GM21576 (cell line): ENCODE measurements around the gene LAMA2.

Experiments used
- ATAC-seq: cut with Tn5 transposase; IDR thresholded peaks from one replicate; pipeline ENCODE4 v1.9.1; 2021; ENCODE audit warnings: mild to moderate bottlenecking, moderate library complexity; ENCODE audit not compliant: unreplicated experiment

The LAMA2 gene

GRCh38 chr6:129416337-129416990, 533.5 kb downstream of the LAMA2 start:
- ATAC-seq, result no peak

- no peak for ATAC-seq
These were observed 534.6 kb downstream of the LAMA2 start for GRCh38 chr6:129417416-129418086.

- ATAC-seq, result no peak
These were observed 536.4 kb downstream of the LAMA2 start for GRCh38 chr6:129419324-129419723.

- no peak for ATAC-seq
These were observed 543.4 kb downstream of the LAMA2 start for GRCh38 chr6:129426343-129426742.

- ATAC-seq, result no peak
These were observed 547.0 kb downstream of the LAMA2 start for GRCh38 chr6:129429956-129430355.

GRCh38 chr6:129432738-129433137, 549.8 kb downstream of the LAMA2 start:
- ATAC-seq, result no peak

GRCh38 chr6:129434091-129434490, 551.2 kb downstream of the LAMA2 start:
- ATAC-seq, result no peak

- ATAC-seq, result no peak
These were observed 557.8 kb downstream of the LAMA2 start for GRCh38 chr6:129440691-129441090.

- no peak for ATAC-seq
These were observed 561.7 kb downstream of the LAMA2 start for GRCh38 chr6:129444683-129445082.

GRCh38 chr6:129446272-129447197, 563.6 kb downstream of the LAMA2 start:
- no peak for ATAC-seq

GRCh38 chr6:129447198-129447565, 564.2 kb downstream of the LAMA2 start:
- no peak for ATAC-seq

- peak; percentile 100 for ATAC-seq
These were observed 566.0 kb downstream of the LAMA2 start for GRCh38 chr6:129448965-129449364.

GRCh38 chr6:129451187-129451586, 568.2 kb downstream of the LAMA2 start:
- no peak for ATAC-seq

- ATAC-seq, result no peak
These were observed 570.1 kb downstream of the LAMA2 start for GRCh38 chr6:129453073-129453472.

- ATAC-seq, result no peak
These were observed 571.5 kb downstream of the LAMA2 start for GRCh38 chr6:129454488-129454887.

- ATAC-seq, result no peak
These were observed 572.3 kb downstream of the LAMA2 start for GRCh38 chr6:129455126-129455769.

- ATAC-seq, result no peak
These were observed 577.3 kb downstream of the LAMA2 start for GRCh38 chr6:129460221-129460620.

- ATAC-seq, result no peak
These were observed 586.2 kb downstream of the LAMA2 start for GRCh38 chr6:129469070-129469662.

GRCh38 chr6:129472239-129472638, 589.3 kb downstream of the LAMA2 start:
- ATAC-seq, result no peak

GRCh38 chr6:129473546-129473945, 590.6 kb downstream of the LAMA2 start:
- ATAC-seq, result no peak
